Measurements from ENCODE around the gene CARD9. TPM values are rescaled to one million over a fixed set of nuclear protein-coding genes. Genes with fewer than 3 reads are reported as not detected.

Gene CARD9
- total RNA-seq, 1 donor from 2014 or later = 15.0 TPM

- no peaks in the 10 kb centered on the region for H3K9me3 ChIP-seq
- H3K36me3 ChIP-seq = peaks cover 46% of the 10 kb centered on the region
- no peak overlapping the region for H3K4me3 ChIP-seq
- DNase-seq (no peak), ATAC-seq (no peak)
- TF ChIP-seq CTCF (IDR thresholded peaks at IDR 0.05) = no peak
- intact Hi-C loops (cut with DNase I) = no loop called here
- no peak overlapping the region for H3K27ac ChIP-seq
- H3K4me1 ChIP-seq = peaks cover 17% of the 10 kb centered on the region
- no peaks in the 10 kb centered on the region for H3K27me3 ChIP-seq (ENCODE audit: low read depth)
These were observed 30.7 kb upstream of the CARD9 start for GRCh38 chr9:136403915-136404800.

- H3K36me3 ChIP-seq = peaks cover 51% of the 10 kb centered on the region
- TF ChIP-seq CTCF (IDR thresholded peaks at IDR 0.05) = no peak
- H3K9me3 ChIP-seq = no peaks in the 10 kb centered on the region
- intact Hi-C loops (cut with DNase I) = no loop called here
- H3K4me3 ChIP-seq = no peak overlapping the region
- no peak for DNase-seq
- peaks cover 17% of the 10 kb centered on the region for H3K4me1 ChIP-seq
- no peak overlapping the region for H3K27ac ChIP-seq
- H3K27me3 ChIP-seq (ENCODE audit: low read depth) = no peaks in the 10 kb centered on the region
- ATAC-seq = no peak
These were observed 30.1 kb upstream of the CARD9 start for GRCh38 chr9:136403538-136403914.

- Histone ChIP-seq H3K9me3 (no peaks in the 10 kb centered on the region), H3K27ac (no peak overlapping the region), H3K27me3 (ENCODE audit: low read depth) (no peaks in the 10 kb centered on the region), H3K36me3 (peaks cover 49% of the 10 kb centered on the region), H3K4me3 (no peak overlapping the region), H3K4me1 (peaks cover 20% of the 10 kb centered on the region)
- DNase-seq (no peak), ATAC-seq (no peak)
- TF ChIP-seq CTCF (IDR thresholded peaks at IDR 0.05) = no peak
- intact Hi-C loops (cut with DNase I) = no loop called here
These were observed 28.6 kb upstream of the CARD9 start for GRCh38 chr9:136402067-136402466.

- intact Hi-C loops (cut with DNase I) = no loop called here
- Histone ChIP-seq H3K4me1 (peaks cover 20% of the 10 kb centered on the region), H3K4me3 (no peak overlapping the region), H3K27ac (no peak overlapping the region), H3K9me3 (no peaks in the 10 kb centered on the region), H3K36me3 (peaks cover 49% of the 10 kb centered on the region), H3K27me3 (ENCODE audit: low read depth) (no peaks in the 10 kb centered on the region)
- ATAC-seq (no peak), DNase-seq (no peak)
- TF ChIP-seq CTCF (IDR thresholded peaks at IDR 0.05) = no peak
These were observed 27.9 kb upstream of the CARD9 start for GRCh38 chr9:136401173-136401922.

GRCh38 chr9:136400038-136400834, 26.8 kb upstream of the CARD9 start, which contains the start of gene SNAPC4:
Gene SNAPC4, minus strand, starts transcription at chr9:136400170. Its CDS starts 1,742 bp downstream, at chr9:136398428.
- peak; percentile 96 for ATAC-seq
- peak; percentile 90 for DNase-seq
- Histone ChIP-seq H3K4me1 (peaks cover 20% of the 10 kb centered on the region), H3K27ac (peak within 1 kb of the TSS; percentile 74), H3K27me3 (ENCODE audit: low read depth) (no peaks in the 10 kb centered on the region), H3K9me3 (no peaks in the 10 kb centered on the region), H3K36me3 (peaks cover 49% of the 10 kb centered on the region), H3K4me3 (peak within 1 kb of the TSS; percentile 99)
- intact Hi-C loops (cut with DNase I) = no loop called here
- TF ChIP-seq CTCF (IDR thresholded peaks at IDR 0.05) = peak; percentile 93
